Superior temporal gyrus (tissue), 1 donor: ENCODE measurements around the gene C16orf96.

Experiments used
- DNase-seq: peaks from one replicate; pipeline ENCODE4 v3.0.0-alpha.2; 2016; ENCODE audit errors: extremely low spot score

Gene C16orf96

DNA sequence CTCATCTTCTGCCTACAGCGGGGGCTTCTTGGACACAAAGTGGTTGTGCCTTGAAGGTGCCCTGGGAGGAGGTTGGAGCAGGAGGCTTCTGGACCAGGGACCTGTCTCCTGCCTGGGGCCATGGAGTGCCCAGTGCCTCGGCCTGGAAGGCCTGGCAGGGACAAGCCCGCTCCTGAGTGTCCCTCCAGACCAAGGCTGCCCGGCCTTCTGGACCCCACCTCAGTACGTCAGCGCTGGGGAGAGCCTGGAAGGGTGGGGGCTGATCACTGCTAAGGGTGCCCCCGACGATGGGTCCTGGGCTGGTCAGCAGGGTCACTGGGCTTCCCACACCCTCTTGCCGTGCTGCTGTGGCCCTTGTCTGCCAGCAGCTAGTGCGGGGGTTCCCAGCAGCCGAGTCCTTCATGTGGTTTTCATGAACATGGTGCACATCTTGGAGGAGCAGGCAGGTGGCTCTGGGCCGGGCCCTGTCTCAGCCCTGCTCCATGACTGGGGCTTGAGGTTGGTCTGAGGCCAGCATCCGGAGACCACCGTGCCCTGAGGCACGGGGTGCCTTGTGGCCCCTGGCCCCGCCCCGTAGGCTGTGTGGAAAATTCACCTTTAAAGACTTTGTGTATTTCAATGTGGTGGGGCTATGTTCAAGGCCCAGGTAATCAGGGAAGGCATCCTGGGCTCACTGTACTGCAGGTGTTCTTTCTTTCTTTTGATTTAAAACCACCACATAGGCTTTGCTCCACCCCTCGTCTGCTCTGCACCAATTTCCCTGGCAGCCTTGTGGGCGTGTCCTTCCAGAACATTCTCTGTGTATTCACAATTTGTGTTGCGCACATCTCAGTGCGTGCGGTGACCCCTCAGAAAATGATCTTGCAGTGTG is 90.9 kb downstream of the C16orf96 start:
- DNase-seq: no peak

DNA sequence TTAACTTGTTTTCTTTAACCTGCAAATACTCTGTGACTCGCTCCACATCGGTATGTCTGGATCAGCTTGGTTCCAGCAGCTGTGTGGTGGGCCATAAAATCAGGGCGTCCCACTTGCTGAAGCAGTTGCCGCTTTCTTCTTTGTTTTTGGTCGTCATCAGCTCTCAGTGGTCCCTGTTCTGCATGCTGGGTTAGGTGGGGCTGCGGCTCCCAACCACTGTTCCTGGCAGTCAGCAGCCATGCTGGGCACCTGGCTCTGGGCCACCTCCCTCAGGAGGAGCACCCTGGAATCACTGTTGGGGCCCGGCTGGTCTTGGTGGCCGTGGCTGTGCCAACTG is 91.5 kb downstream of the C16orf96 start:
- DNase-seq: no peak

DNA sequence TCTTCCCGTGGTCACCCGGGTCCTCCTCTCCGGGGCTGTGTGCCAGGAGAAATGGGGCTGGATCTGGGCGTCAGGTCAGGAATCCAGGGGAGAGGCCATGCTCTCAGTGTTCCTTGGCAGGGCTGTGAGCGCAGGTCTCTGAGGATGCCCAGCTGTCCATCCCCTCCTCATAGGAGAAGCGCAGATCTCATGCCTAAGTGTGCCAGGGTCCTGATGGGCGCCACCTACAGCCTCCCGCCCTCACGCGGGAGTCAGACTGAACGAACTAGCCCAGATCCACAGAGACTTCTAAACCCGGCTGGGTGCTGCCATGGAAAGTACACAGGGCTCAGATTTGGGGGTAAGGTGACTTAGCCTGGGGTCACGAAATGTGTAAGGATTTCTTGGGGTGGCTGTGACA is 92.8 kb downstream of the C16orf96 start:
- DNase-seq: no peak

DNA sequence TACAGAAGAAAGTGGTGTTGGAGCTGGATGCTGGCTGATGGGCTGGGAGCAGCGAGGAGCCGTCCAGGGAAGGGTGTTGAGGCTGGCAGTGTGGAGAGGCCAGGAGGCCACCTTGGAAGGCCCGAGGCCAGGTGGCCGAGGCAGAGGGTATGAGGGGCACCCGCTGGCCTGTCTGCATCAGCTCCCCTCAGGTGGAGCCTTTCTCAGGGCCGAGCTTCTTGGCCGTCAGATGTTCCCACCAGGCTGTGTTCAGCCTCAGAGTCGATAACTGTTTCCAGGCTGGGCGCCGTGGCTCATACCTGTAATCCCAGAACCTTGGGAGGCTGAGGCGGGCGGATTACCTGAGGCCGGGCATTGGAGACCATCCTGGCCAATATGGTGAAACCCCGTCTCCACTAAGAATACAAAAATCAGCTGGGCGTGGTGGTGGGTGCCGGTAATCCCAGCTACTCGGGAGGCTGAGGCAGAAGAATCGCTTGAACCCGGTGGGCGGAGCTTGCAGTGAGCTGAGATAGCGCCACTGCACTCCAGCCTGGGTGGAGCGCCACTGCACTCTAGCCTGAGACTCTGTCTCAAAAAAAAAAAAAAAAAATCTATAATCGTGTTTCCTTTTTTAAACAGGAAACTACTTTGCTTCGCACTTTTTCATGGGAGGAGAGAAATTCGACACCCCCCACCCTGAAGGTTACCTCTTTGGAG is 93.8 kb downstream of the C16orf96 start:
- no peak for DNase-seq
